ENCODE results near the gene CCR2. TPM values are rescaled to one million over a fixed set of nuclear protein-coding genes. Genes with fewer than 3 reads are reported as not detected.

Gene CCR2
- polyA plus RNA-seq, 1 donor from 2014 or later, result not detected

DNA sequence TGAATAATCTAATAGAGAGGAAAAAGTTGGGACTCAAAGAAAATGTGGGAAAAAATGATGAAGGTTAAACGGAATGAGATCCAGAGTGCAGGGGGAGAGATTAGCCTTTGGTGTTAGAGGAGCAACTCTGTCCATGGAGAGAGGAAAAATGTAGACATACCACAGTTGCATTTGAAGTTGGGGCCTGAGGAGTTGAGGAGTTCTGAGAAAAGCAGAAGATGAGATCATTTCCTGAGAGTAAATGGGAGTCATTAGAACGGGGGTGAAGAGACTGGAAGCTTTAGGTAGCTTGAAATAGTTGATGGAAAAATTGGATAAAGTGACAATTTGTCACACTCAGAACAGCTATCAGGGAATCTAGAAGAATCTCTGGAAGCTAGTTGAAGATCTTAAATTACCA, 45.6 kb downstream of the CCR2 start:
- H2AFZ ChIP-seq (ENCODE audit: low read depth, low read length), result no peak overlapping the region
- H3K4me2 ChIP-seq (ENCODE audit: low read length), result no peak overlapping the region
- no peaks in the 10 kb centered on the region for H3K9me2 ChIP-seq (ENCODE audit: insufficient read depth, low read length)
- H3K27ac ChIP-seq (ENCODE audit: low read length), result no peak overlapping the region
- H3K4me3 ChIP-seq (ENCODE audit: low read length), result no peak overlapping the region
- no peaks in the 10 kb centered on the region for H3K36me3 ChIP-seq (ENCODE audit: insufficient read depth, low read length)
- no peaks in the 10 kb centered on the region for H4K20me1 ChIP-seq (ENCODE audit: insufficient read depth)
- no peaks in the 10 kb centered on the region for H3K9me3 ChIP-seq (ENCODE audit: low read length)
- no peaks in the 10 kb centered on the region for H3K27me3 ChIP-seq (ENCODE audit: insufficient read depth, low read depth, low read length)
- no peak overlapping the region for H3K9ac ChIP-seq (ENCODE audit: low read length)
- TF ChIP-seq, protein P1, sequence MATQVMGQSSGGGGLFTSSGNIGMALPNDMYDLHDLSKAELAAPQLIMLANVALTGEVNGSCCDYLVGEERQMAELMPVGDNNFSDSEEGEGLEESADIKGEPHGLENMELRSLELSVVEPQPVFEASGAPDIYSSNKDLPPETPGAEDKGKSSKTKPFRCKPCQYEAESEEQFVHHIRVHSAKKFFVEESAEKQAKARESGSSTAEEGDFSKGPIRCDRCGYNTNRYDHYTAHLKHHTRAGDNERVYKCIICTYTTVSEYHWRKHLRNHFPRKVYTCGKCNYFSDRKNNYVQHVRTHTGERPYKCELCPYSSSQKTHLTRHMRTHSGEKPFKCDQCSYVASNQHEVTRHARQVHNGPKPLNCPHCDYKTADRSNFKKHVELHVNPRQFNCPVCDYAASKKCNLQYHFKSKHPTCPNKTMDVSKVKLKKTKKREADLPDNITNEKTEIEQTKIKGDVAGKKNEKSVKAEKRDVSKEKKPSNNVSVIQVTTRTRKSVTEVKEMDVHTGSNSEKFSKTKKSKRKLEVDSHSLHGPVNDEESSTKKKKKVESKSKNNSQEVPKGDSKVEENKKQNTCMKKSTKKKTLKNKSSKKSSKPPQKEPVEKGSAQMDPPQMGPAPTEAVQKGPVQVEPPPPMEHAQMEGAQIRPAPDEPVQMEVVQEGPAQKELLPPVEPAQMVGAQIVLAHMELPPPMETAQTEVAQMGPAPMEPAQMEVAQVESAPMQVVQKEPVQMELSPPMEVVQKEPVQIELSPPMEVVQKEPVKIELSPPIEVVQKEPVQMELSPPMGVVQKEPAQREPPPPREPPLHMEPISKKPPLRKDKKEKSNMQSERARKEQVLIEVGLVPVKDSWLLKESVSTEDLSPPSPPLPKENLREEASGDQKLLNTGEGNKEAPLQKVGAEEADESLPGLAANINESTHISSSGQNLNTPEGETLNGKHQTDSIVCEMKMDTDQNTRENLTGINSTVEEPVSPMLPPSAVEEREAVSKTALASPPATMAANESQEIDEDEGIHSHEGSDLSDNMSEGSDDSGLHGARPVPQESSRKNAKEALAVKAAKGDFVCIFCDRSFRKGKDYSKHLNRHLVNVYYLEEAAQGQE (IDR thresholded peaks at IDR 0.05; ENCODE audit: borderline replicate concordance), result no peak
- no peak for TF ChIP-seq EZH2 (IDR thresholded peaks at IDR 0.05; ENCODE audit: borderline replicate concordance, insufficient read depth, low read length, poor library complexity, severe bottlenecking)
- TF ChIP-seq TAF1 (IDR thresholded peaks at IDR 0.05; ENCODE audit: low read depth), result no peak
- TF ChIP-seq, protein P2, sequence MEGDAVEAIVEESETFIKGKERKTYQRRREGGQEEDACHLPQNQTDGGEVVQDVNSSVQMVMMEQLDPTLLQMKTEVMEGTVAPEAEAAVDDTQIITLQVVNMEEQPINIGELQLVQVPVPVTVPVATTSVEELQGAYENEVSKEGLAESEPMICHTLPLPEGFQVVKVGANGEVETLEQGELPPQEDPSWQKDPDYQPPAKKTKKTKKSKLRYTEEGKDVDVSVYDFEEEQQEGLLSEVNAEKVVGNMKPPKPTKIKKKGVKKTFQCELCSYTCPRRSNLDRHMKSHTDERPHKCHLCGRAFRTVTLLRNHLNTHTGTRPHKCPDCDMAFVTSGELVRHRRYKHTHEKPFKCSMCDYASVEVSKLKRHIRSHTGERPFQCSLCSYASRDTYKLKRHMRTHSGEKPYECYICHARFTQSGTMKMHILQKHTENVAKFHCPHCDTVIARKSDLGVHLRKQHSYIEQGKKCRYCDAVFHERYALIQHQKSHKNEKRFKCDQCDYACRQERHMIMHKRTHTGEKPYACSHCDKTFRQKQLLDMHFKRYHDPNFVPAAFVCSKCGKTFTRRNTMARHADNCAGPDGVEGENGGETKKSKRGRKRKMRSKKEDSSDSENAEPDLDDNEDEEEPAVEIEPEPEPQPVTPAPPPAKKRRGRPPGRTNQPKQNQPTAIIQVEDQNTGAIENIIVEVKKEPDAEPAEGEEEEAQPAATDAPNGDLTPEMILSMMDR (IDR thresholded peaks at IDR 0.05; ENCODE audit: poor library complexity, severe bottlenecking), result no peak
- TF ChIP-seq POLR2AphosphoS5 (IDR thresholded peaks at IDR 0.05), result no peak
- TF ChIP-seq RAD21 (conservative IDR thresholded peaks at IDR 0.05), result no peak
- H3K79me2 ChIP-seq (replicated peaks; ENCODE audit: insufficient read depth, low read length), result no peaks in the 10 kb centered on the region
- no peaks in the 10 kb centered on the region for H3F3A ChIP-seq (ENCODE audit: insufficient read depth, low read length, poor library complexity, severe bottlenecking)

DNA sequence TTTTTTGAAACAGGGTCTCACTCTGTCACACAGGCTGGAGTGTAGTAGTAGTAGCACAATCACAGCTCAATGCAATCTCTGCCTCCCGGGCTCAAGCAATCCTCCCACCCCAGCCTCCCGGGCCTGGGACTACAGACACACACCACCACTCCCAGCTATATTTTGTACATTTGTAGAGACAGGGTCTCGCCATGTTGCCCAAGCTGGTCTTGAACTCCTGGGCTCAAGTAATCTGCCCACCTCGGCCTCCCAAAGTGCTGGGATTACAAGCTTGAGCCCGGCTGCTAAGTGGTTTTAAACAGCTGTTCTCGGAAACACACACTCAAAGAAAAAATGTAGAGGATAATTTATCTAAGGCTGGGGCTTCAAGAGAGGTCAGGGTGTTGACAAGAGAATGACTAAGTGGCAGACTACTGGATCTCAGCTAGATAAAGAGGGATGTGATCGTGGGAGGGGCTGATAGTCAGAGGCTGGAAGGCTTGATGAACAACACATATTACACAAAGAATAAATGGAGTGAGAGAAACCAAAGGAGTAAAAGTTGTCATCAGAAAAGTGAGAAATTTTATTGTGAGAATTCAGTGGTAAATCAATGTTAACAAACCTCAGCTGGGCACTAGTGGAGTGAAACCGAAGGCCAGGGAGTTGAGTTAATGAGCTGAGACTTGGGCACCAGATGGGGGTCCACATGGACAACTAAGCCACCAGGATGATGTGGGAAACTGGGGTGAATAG, 46.3 kb downstream of the CCR2 start:
- no peak overlapping the region for H3K4me2 ChIP-seq (ENCODE audit: low read length)
- no peak overlapping the region for H3K27ac ChIP-seq (ENCODE audit: low read length)
- no peaks in the 10 kb centered on the region for H4K20me1 ChIP-seq (ENCODE audit: insufficient read depth)
- H3K4me3 ChIP-seq (ENCODE audit: low read length), result no peak overlapping the region
- H3K27me3 ChIP-seq (ENCODE audit: insufficient read depth, low read depth, low read length), result no peaks in the 10 kb centered on the region
- H3K9me2 ChIP-seq (ENCODE audit: insufficient read depth, low read length), result no peaks in the 10 kb centered on the region
- no peaks in the 10 kb centered on the region for H3K36me3 ChIP-seq (ENCODE audit: insufficient read depth, low read length)
- H2AFZ ChIP-seq (ENCODE audit: low read depth, low read length), result no peak overlapping the region
- H3K79me2 ChIP-seq (replicated peaks; ENCODE audit: insufficient read depth, low read length), result no peaks in the 10 kb centered on the region
- H3K9ac ChIP-seq (ENCODE audit: low read length), result no peak overlapping the region
- no peaks in the 10 kb centered on the region for H3F3A ChIP-seq (ENCODE audit: insufficient read depth, low read length, poor library complexity, severe bottlenecking)
- no peaks in the 10 kb centered on the region for H3K9me3 ChIP-seq (ENCODE audit: low read length)
- no peak for TF ChIP-seq TAF1 (IDR thresholded peaks at IDR 0.05; ENCODE audit: low read depth)
- no peak for TF ChIP-seq POLR2AphosphoS5 (IDR thresholded peaks at IDR 0.05)
- no peak for TF ChIP-seq RAD21 (conservative IDR thresholded peaks at IDR 0.05)
- no peak for TF ChIP-seq MXI1 (conservative IDR thresholded peaks at IDR 0.05; ENCODE audit: poor library complexity, severe bottlenecking)
- TF ChIP-seq EZH2 (IDR thresholded peaks at IDR 0.05; ENCODE audit: borderline replicate concordance, insufficient read depth, low read length, poor library complexity, severe bottlenecking), result no peak
- TF ChIP-seq, protein P1 (IDR thresholded peaks at IDR 0.05; ENCODE audit: borderline replicate concordance), result no peak
- TF ChIP-seq, protein P2 (IDR thresholded peaks at IDR 0.05; ENCODE audit: poor library complexity, severe bottlenecking), result no peak

All from neural cell (in vitro differentiated cells).